ENCODE data around the gene PLEKHM3. TPM values are rescaled to one million over a fixed set of nuclear protein-coding genes. Genes with fewer than 3 reads are reported as not detected.

PLEKHM3 gene
- total and polyA plus RNA-seq, 2 of the 13 experiments (the other 11 are each of a cell fraction or from before 2014, with no cell fraction given): 4.5 to 4.7 TPM

DNA sequence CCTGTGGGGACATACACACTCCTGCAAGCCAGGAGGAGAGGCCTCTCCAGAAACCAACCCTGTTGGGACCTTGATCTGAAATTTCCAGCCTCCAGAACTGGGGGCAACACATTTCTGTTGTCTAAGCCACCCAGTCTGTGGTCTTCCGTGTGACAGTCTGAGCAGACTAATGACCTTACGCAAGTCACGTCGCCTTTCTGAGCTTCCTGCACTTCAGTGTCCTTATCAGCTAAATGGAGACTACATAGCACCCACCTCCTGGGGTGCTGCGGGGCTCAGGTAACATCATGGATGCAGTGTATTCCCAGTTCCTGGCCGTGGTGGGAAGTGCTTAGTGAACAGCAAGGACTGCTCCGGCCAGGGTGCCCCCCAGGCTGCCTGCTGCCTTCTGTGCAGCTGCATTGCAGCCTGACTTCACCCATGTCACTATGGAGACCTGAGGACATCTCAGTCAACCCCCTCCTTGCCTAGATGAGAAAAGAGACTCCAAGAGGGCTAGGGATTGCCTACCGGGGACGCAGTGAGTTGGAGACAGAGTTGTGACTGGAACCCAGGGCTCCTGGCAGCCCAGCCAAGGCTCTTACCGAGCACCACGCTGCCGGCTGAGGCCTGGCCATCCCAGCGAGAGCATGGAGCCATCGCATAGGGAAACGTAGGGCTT, 194.4 kb downstream of the PLEKHM3 start (continued):
- TF ChIP-seq, protein P1, sequence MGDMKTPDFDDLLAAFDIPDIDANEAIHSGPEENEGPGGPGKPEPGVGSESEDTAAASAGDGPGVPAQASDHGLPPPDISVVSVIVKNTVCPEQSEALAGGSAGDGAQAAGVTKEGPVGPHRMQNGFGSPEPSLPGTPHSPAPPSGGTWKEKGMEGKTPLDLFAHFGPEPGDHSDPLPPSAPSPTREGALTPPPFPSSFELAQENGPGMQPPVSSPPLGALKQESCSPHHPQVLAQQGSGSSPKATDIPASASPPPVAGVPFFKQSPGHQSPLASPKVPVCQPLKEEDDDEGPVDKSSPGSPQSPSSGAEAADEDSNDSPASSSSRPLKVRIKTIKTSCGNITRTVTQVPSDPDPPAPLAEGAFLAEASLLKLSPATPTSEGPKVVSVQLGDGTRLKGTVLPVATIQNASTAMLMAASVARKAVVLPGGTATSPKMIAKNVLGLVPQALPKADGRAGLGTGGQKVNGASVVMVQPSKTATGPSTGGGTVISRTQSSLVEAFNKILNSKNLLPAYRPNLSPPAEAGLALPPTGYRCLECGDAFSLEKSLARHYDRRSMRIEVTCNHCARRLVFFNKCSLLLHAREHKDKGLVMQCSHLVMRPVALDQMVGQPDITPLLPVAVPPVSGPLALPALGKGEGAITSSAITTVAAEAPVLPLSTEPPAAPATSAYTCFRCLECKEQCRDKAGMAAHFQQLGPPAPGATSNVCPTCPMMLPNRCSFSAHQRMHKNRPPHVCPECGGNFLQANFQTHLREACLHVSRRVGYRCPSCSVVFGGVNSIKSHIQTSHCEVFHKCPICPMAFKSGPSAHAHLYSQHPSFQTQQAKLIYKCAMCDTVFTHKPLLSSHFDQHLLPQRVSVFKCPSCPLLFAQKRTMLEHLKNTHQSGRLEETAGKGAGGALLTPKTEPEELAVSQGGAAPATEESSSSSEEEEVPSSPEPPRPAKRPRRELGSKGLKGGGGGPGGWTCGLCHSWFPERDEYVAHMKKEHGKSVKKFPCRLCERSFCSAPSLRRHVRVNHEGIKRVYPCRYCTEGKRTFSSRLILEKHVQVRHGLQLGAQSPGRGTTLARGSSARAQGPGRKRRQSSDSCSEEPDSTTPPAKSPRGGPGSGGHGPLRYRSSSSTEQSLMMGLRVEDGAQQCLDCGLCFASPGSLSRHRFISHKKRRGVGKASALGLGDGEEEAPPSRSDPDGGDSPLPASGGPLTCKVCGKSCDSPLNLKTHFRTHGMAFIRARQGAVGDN (CRISPR knock-in tag; IDR thresholded peaks at IDR 0.05): peak; percentile 82
- TF ChIP-seq ZNF44 (CRISPR knock-in tag; IDR thresholded peaks at IDR 0.05) (no peak), MED8 (CRISPR knock-in tag; IDR thresholded peaks at IDR 0.05; ENCODE audit: insufficient replicate concordance) (no peak), ZNF33A (CRISPR knock-in tag; IDR thresholded peaks at IDR 0.05; ENCODE audit: borderline replicate concordance) (no peak), ZNF766 (CRISPR knock-in tag; IDR thresholded peaks at IDR 0.05; ENCODE audit: borderline replicate concordance) (no peak), ZNF124 (CRISPR knock-in tag; IDR thresholded peaks at IDR 0.05) (no peak), FOSL1 (CRISPR knock-in tag; IDR thresholded peaks at IDR 0.05; ENCODE audit: borderline replicate concordance) (no peak), ZNF772 (CRISPR knock-in tag; IDR thresholded peaks at IDR 0.05) (no peak), SIX1 (CRISPR knock-in tag; IDR thresholded peaks at IDR 0.05; ENCODE audit: borderline replicate concordance) (no peak), NFE2L1 (CRISPR knock-in tag; IDR thresholded peaks at IDR 0.05; ENCODE audit: borderline replicate concordance) (no peak)
- TF ChIP-seq, protein P2, sequence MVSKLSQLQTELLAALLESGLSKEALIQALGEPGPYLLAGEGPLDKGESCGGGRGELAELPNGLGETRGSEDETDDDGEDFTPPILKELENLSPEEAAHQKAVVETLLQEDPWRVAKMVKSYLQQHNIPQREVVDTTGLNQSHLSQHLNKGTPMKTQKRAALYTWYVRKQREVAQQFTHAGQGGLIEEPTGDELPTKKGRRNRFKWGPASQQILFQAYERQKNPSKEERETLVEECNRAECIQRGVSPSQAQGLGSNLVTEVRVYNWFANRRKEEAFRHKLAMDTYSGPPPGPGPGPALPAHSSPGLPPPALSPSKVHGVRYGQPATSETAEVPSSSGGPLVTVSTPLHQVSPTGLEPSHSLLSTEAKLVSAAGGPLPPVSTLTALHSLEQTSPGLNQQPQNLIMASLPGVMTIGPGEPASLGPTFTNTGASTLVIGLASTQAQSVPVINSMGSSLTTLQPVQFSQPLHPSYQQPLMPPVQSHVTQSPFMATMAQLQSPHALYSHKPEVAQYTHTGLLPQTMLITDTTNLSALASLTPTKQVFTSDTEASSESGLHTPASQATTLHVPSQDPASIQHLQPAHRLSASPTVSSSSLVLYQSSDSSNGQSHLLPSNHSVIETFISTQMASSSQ (IDR thresholded peaks at IDR 0.05; ENCODE audit: low read depth): no peak
- TF ChIP-seq, protein P2 (CRISPR knock-in tag; IDR thresholded peaks at IDR 0.05; ENCODE audit: borderline replicate concordance): peak; percentile 34; the same call in 1 of the 2 replicates
- TF ChIP-seq, protein P3, sequence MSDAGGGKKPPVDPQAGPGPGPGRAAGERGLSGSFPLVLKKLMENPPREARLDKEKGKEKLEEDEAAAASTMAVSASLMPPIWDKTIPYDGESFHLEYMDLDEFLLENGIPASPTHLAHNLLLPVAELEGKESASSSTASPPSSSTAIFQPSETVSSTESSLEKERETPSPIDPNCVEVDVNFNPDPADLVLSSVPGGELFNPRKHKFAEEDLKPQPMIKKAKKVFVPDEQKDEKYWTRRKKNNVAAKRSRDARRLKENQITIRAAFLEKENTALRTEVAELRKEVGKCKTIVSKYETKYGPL (CRISPR knock-in tag; IDR thresholded peaks at IDR 0.05): no peak
- TF ChIP-seq, protein P4, sequence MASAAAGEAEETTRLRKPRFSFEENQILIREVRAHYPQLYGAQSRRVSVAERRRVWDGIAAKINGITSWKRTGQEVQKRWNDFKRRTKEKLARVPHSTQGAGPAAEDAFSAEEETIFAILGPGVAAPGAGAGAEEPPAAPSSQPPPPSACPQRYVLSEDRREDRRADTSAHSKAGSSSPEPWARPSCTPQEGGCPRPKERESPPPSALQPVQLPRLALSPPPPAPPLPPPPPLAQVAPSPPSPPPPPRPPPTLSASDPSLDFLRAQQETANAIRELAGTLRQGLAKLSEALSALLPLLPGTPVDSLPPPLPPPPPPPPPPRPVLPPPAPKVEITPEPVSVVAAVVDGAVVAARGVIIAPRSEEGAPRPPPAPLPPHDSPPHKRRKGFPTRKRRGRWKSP (CRISPR knock-in tag; IDR thresholded peaks at IDR 0.05): no peak
- TF ChIP-seq, protein P5, sequence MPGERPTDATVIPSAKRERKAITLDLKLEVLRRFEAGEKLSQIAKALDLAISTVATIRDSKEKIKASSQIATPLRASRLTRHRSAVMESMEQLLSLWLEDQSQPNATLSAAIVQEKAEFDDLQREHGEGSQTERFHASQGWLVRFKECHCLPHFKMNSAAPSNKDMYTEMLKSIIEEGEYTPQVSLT (CRISPR knock-in tag; IDR thresholded peaks at IDR 0.05; ENCODE audit: borderline replicate concordance, low read depth): no peak
- TF ChIP-seq, protein P6, sequence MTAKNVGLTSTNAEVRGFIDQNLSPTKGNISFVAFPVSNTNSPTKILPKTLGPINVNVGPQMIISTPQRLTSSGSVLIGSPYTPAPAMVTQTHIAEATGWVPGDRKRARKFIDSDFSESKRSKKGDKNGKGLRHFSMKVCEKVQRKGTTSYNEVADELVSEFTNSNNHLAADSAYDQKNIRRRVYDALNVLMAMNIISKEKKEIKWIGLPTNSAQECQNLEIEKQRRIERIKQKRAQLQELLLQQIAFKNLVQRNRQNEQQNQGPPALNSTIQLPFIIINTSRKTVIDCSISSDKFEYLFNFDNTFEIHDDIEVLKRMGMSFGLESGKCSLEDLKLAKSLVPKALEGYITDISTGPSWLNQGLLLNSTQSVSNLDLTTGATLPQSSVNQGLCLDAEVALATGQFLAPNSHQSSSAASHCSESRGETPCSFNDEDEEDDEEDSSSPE (CRISPR knock-in tag; IDR thresholded peaks at IDR 0.05): no peak

Data from HepG2 (cell line).